B cell (primary cell): ENCODE results near the gene SLC9C1.

ENCODE experiments used
- CTCF ChIP-seq: fragments of 200-600 bp; IDR thresholded peaks from one replicate; pipeline ENCODE4 v1.8.0; 2022; ENCODE audit warnings: antibody characterized with exemption, mild to moderate bottlenecking
- EZH2 ChIP-seq: IDR thresholded peaks from 2 replicates; pipeline ENCODE4 v1.6.1; 2012; ENCODE audit warnings: borderline replicate concordance, low read depth, mild to moderate bottlenecking, moderate library complexity, low read length; ENCODE audit not compliant: insufficient read depth, poor library complexity, severe bottlenecking

- TF ChIP-seq CTCF (no peak), EZH2 (no peak)
Measured at GRCh38 chr3:112115806-112116383, 178.1 kb downstream of the SLC9C1 start.
